ENCODE measurements around the gene BCL10.

Gene BCL10

DNA sequence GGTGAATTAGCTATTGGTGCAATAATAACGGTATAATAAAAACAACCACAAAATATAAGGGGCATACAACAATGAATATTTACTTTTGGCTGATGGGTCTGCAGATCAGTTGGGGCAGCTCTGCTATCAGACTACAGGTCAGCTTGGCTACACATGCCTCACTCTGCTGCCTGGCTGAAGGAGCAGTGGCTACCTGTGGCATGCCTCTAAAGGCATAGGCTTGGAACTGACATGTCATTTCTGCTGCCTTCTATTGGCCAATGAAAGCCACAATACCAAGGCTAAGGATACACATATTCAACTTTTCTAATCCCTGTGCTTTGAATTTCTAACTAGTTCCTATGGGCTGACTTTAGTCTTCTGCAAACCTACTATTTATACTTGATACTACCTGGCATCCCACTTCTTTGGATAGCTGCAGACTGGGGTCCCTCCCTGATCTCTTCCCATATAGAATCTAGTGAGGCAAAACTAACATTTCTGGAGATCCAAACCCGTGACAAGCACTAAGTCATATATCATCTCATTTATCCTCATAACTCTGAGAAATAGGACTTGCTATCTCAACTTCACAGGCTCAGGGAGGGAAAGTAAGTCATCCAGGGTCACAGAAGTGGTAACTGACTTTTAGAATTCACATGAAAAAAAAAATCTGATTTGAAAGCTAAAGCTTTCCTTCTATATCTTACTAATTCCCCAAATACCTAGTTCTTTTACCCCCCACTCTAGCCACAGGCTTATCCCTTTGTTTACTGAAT is 56.4 kb downstream of the BCL10 start:
- no peak for DNase-seq

DNA sequence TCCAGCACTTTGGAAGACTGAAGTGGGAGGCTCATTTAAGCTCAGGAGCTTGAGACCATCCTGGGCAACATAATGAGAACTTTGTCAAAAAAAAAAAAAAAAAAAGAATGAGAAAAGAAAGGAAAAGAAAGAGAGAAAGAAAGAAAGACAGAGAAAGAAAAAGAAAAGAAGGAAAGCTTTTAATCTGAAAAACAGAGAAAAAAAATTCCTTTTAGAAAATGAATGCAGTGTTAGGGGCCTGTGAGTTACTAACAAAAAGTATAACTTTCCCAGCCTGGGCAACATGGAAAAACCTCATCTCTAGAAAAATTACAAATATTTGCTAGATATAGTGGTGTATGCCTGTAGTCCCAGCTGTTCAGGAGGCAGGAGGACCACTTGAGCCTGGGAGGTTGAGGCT is 59.7 kb downstream of the BCL10 start:
- DNase-seq = no peak
